Osteocyte (in vitro differentiated cells): Measurements from ENCODE around the gene TH. TPM values are rescaled to one million over a fixed set of nuclear protein-coding genes. Genes with fewer than 3 reads are reported as not detected.
A peak's percentile ranks its signal among the peaks of the same experiment; 100 is the strongest.

ENCODE experiments used
- DNase-seq: peaks from one replicate; pipeline ENCODE4 v3.0.0; 2021; ENCODE audit warnings: mixed read lengths; ENCODE audit not compliant: unreplicated experiment; ENCODE audit errors: extremely low spot score
- H3K27ac Mint-ChIP-seq: one replicate; pipeline ENCODE4 v1.8.0; 2021; ENCODE audit warnings: mild to moderate bottlenecking, mixed read lengths; ENCODE audit not compliant: unreplicated experiment
- H3K27me3 Mint-ChIP-seq: one replicate; pipeline ENCODE4 v1.8.0; 2021; ENCODE audit warnings: mixed read lengths; ENCODE audit not compliant: unreplicated experiment
- H3K36me3 Mint-ChIP-seq: one replicate; pipeline ENCODE4 v1.8.0; 2021; ENCODE audit warnings: mixed read lengths; ENCODE audit not compliant: unreplicated experiment
- H3K4me1 Mint-ChIP-seq: one replicate; pipeline ENCODE4 v1.8.0; 2021; ENCODE audit warnings: mixed read lengths; ENCODE audit not compliant: unreplicated experiment
- H3K4me3 Mint-ChIP-seq: one replicate; pipeline ENCODE4 v1.8.0; 2021; ENCODE audit warnings: mild to moderate bottlenecking, moderate library complexity, mixed read lengths; ENCODE audit not compliant: unreplicated experiment
- H3K9me3 Mint-ChIP-seq: one replicate; pipeline ENCODE4 v1.8.0; 2021; ENCODE audit warnings: mixed read lengths; ENCODE audit not compliant: unreplicated experiment
- total RNA-seq: library from RNA; stranded (reverse); gene quantifications from 2 replicates; pipeline ENCODE4 v1.2.1, GENCODE V29; 2021
- TF ChIP-seq, protein P1 (sequence below): fragments of 200-600 bp; sonication (generic); IDR thresholded peaks from 2 replicates; pipeline ENCODE4 v1.5.0; 2021; ENCODE audit warnings: antibody characterized with exemption, mild to moderate bottlenecking, moderate library complexity

TH gene
- total RNA-seq, 1 donor from 2014 or later: 0.75 TPM

DNA sequence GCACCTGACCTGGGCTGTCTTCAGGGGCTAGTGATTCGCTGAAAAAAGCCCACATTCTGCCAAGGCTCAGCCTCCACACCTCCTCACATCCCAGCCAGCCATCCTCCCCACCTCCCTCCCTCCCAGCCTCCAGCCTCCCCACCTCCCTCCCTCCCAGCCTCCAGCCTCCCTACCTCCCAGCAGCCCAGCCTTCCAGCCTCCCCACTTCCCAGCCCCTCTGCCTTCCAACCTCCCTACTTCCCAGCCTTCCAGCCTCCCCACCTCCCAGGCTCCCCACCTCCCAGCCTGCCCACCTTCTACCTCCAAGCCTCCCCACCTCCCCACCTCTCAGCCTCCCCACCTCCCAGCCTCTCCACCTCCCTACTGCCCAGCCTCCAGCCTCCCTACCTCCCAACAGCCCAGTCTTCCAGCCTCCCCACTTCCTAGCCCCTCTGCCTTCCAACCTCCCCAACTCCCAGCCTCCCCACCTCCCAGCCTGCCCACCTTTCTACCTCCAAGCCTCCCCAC, 33.7 kb upstream of the TH start:
- no peak overlapping the region for H3K4me3 Mint-ChIP-seq
- H3K4me1 Mint-ChIP-seq: no peaks in the 10 kb centered on the region
- H3K9me3 Mint-ChIP-seq: no peaks in the 10 kb centered on the region
- no peak overlapping the region for H3K27ac Mint-ChIP-seq
- no peaks in the 10 kb centered on the region for H3K36me3 Mint-ChIP-seq
- peaks cover 12% of the 10 kb centered on the region for H3K27me3 Mint-ChIP-seq
- peak; percentile 56 for DNase-seq
- TF ChIP-seq, protein P1, sequence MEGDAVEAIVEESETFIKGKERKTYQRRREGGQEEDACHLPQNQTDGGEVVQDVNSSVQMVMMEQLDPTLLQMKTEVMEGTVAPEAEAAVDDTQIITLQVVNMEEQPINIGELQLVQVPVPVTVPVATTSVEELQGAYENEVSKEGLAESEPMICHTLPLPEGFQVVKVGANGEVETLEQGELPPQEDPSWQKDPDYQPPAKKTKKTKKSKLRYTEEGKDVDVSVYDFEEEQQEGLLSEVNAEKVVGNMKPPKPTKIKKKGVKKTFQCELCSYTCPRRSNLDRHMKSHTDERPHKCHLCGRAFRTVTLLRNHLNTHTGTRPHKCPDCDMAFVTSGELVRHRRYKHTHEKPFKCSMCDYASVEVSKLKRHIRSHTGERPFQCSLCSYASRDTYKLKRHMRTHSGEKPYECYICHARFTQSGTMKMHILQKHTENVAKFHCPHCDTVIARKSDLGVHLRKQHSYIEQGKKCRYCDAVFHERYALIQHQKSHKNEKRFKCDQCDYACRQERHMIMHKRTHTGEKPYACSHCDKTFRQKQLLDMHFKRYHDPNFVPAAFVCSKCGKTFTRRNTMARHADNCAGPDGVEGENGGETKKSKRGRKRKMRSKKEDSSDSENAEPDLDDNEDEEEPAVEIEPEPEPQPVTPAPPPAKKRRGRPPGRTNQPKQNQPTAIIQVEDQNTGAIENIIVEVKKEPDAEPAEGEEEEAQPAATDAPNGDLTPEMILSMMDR: no peak

DNA sequence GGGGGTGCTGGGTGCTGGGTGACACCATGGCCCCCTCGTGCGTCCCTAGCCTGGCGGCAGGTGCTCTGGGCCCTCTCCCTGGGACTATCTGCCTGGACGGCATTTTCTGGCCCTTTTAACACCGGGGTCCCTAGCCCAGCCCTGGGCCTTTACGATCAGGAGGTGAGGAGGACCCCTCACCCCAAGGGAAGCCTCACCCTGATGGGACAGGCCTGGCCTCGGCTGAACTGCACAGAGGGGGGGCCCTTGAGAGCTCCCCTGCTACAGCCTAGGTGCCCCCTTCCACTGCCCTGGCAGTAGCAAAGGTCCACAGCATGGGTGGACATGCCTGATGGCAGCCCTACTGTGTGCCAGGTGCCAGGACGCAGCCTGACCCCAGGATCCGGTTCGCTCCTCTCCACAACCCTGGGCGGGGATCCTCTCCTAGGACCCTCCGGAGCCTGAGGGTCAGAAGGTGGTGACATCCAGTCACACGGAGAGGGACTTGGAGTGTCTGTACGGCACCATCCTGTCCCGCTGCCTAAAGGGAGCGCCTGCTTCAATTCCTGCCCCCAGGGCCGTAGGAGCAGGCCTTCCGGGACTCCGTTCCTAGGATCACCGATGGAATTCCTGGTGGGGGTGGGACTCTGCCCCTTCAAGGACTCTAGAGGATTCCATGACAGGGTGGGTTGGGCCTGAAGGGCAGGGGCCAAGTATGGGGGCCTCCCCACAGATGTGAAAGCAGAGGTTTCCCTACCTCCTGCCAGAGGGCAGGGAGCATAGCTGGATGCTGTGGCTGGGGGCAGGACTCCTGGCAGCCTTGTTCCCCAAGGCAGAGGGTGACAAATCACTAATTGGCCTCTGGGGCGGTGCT, 33.0 kb upstream of the TH start:
- Mint-ChIP-seq H3K4me3 (no peak overlapping the region), H3K4me1 (no peaks in the 10 kb centered on the region), H3K36me3 (no peaks in the 10 kb centered on the region), H3K9me3 (no peaks in the 10 kb centered on the region), H3K27me3 (peaks cover 11% of the 10 kb centered on the region), H3K27ac (no peak overlapping the region)
- peak; percentile 77 for DNase-seq
- TF ChIP-seq, protein P1: no peak

DNA sequence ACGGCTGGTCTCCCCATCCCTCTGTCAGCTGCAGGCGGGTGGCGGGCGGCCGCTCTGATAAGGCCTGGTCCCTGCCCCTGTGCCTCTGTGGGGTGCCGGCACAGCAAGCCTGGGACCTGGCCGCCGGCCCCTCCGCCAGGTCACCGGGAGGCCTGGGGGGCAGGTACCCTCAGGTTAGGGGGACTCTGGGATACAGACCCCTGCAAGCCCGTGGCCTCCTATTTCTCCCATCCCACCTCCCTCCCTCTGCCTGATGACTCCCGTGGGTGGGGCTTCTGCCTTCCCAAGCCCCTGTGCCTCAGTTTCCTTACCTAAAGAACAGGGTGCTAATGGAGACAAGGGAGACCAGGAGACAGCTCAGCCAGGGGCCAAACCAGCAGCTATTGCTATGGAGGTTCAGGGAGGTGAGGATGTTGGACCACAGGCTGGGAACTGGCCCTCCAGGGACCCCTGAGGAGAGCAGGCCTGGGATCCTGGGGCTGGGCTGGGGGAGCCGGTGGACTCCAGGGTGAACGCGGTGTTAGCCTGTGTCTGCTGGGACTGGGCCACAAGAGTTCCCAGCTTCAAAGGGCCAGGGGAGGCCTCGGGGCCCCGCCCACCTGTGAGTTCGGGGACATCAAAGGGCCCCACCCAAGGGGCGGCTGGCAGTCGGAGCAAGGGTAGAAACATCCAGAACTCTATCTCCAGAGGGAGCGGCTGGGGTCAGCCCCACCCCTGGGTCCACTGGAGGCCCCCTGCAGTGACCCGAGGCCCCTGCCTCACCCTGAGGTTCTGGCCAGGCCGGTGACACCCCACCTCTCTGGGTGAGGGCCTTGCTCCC, 32.0 kb upstream of the TH start:
- DNase-seq: no peak
- no peak overlapping the region for H3K4me3 Mint-ChIP-seq
- no peak overlapping the region for H3K27ac Mint-ChIP-seq
- peaks cover 9% of the 10 kb centered on the region for H3K27me3 Mint-ChIP-seq
- H3K9me3 Mint-ChIP-seq: no peaks in the 10 kb centered on the region
- TF ChIP-seq, protein P1: no peak
- no peaks in the 10 kb centered on the region for H3K36me3 Mint-ChIP-seq
- H3K4me1 Mint-ChIP-seq: no peaks in the 10 kb centered on the region

DNA sequence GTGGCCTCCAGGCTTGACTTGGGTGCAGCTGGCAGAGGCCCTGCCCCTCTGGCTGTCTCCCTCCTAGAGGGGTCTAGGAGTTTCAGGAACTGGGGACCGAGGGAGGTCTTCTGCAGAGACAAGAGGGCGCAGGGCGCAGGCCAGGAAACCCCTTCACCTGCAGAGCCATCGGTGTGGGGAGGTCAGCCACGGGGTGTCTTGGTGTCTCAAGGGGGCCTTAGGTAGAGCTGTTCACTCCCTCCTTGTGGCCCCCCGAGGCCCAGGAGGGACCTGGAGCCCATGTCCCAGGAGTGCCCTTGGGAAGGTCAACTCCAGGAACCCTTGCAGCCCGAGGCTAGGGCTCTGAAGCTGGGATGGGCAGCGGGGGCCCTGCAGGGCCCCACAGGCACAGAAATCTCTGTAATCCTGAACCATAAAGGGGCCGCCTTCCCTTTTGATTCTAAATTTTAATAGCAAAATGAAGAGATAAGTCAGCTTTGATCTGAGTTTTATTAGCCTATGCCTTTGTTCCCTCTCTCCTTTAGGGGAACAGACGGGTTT, 31.4 kb upstream of the TH start:
- Mint-ChIP-seq H3K4me1 (no peaks in the 10 kb centered on the region), H3K36me3 (no peaks in the 10 kb centered on the region), H3K27ac (no peak overlapping the region), H3K9me3 (no peaks in the 10 kb centered on the region), H3K27me3 (peaks cover 9% of the 10 kb centered on the region), H3K4me3 (no peak overlapping the region)
- DNase-seq: no peak
- TF ChIP-seq, protein P1: no peak
